ENCODE results near the gene SH3GL1. TPM values are rescaled to one million over a fixed set of nuclear protein-coding genes. Genes with fewer than 3 reads are reported as not detected.

Gene SH3GL1
- total and polyA plus RNA-seq, 4 donors, result 14.3 to 105 (median 73.9) TPM

- Histone ChIP-seq H3K9me3 (ENCODE audit: control insufficient read depth, insufficient read depth, low read length) (no peaks in the 10 kb centered on the region), H3K27me3 (ENCODE audit: control insufficient read depth, insufficient read depth, low read length) (no peaks in the 10 kb centered on the region), H3K27ac (ENCODE audit: low read depth, low read length) (no peak overlapping the region), H3K4me1 (ENCODE audit: control insufficient read depth, insufficient read depth, low read length) (peaks cover 51% of the 10 kb centered on the region), H3K4me3 (ENCODE audit: low read depth, low read length) (no peak overlapping the region), H3K36me3 (ENCODE audit: control insufficient read depth, insufficient read depth, low read length) (peaks cover 92% of the 10 kb centered on the region)
- WGBS (ENCODE audit: insufficient coverage), result 86% methylated on average over 8 of the region's 16 CpGs
- DNase-seq (ENCODE audit: low read depth in 4 of 6, low spot score in 6 of 6), result no peak
These were observed 33.5 kb downstream of the SH3GL1 start for GRCh38 chr19:4366666-4367335.

- H3K9me3 ChIP-seq (ENCODE audit: control insufficient read depth, insufficient read depth, low read length), result no peaks in the 10 kb centered on the region
- WGBS (ENCODE audit: insufficient coverage), result 92% methylated on average over 17 of the region's 19 CpGs
- H3K27ac ChIP-seq (ENCODE audit: low read depth, low read length), result no peak overlapping the region
- H3K27me3 ChIP-seq (ENCODE audit: control insufficient read depth, insufficient read depth, low read length), result no peaks in the 10 kb centered on the region
- peak in 1 of 6 donors; percentile 5 for DNase-seq (ENCODE audit: low read depth in 4 of 6, low spot score in 6 of 6)
- peaks cover 92% of the 10 kb centered on the region for H3K36me3 ChIP-seq (ENCODE audit: control insufficient read depth, insufficient read depth, low read length)
- peaks cover 44% of the 10 kb centered on the region for H3K4me1 ChIP-seq (ENCODE audit: control insufficient read depth, insufficient read depth, low read length)
- no peak overlapping the region for H3K4me3 ChIP-seq (ENCODE audit: low read depth, low read length)
These were observed 34.3 kb downstream of the SH3GL1 start for GRCh38 chr19:4365791-4366665.

- Histone ChIP-seq H3K27me3 (ENCODE audit: control insufficient read depth, insufficient read depth, low read length) (no peaks in the 10 kb centered on the region), H3K27ac (ENCODE audit: low read depth, low read length) (no peak overlapping the region), H3K4me3 (ENCODE audit: low read depth, low read length) (no peak overlapping the region), H3K36me3 (ENCODE audit: control insufficient read depth, insufficient read depth, low read length) (peaks cover 94% of the 10 kb centered on the region), H3K4me1 (ENCODE audit: control insufficient read depth, insufficient read depth, low read length) (peaks cover 37% of the 10 kb centered on the region), H3K9me3 (ENCODE audit: control insufficient read depth, insufficient read depth, low read length) (no peaks in the 10 kb centered on the region)
- no peak for DNase-seq (ENCODE audit: low read depth in 4 of 6, low spot score in 6 of 6)
- 96% methylated on average over 11 of the region's 16 CpGs for WGBS (ENCODE audit: insufficient coverage)
These were observed 35.0 kb downstream of the SH3GL1 start for GRCh38 chr19:4365341-4365740.

GRCh38 chr19:4363571-4364304 is 36.6 kb downstream of the SH3GL1 start:
- Histone ChIP-seq H3K4me1 (ENCODE audit: control insufficient read depth, insufficient read depth, low read length) (peaks cover 21% of the 10 kb centered on the region), H3K9me3 (ENCODE audit: control insufficient read depth, insufficient read depth, low read length) (no peaks in the 10 kb centered on the region), H3K27ac (ENCODE audit: low read depth, low read length) (no peak overlapping the region), H3K36me3 (ENCODE audit: control insufficient read depth, insufficient read depth, low read length) (peaks cover 97% of the 10 kb centered on the region), H3K4me3 (ENCODE audit: low read depth, low read length) (no peak overlapping the region), H3K27me3 (ENCODE audit: control insufficient read depth, insufficient read depth, low read length) (no peaks in the 10 kb centered on the region)
- no peak for DNase-seq (ENCODE audit: low read depth in 4 of 6, low spot score in 6 of 6)
- 91% methylated on average over 26 of the region's 26 CpGs for WGBS (ENCODE audit: insufficient coverage)

- 79% methylated on average over 22 of the region's 22 CpGs for WGBS (ENCODE audit: insufficient coverage)
- H3K36me3 ChIP-seq (ENCODE audit: control insufficient read depth, insufficient read depth, low read length), result peaks cover 98% of the 10 kb centered on the region
These were observed 37.4 kb downstream of the SH3GL1 start for GRCh38 chr19:4362831-4363545.

GRCh38 chr19:4362101-4362828 is 38.1 kb downstream of the SH3GL1 start:
- Histone ChIP-seq H3K27me3 (ENCODE audit: control insufficient read depth, insufficient read depth, low read length) (no peaks in the 10 kb centered on the region), H3K36me3 (ENCODE audit: control insufficient read depth, insufficient read depth, low read length) (peaks cover 98% of the 10 kb centered on the region), H3K27ac (ENCODE audit: low read depth, low read length) (no peak overlapping the region), H3K9me3 (ENCODE audit: control insufficient read depth, insufficient read depth, low read length) (no peaks in the 10 kb centered on the region), H3K4me3 (ENCODE audit: low read depth, low read length) (no peak overlapping the region), H3K4me1 (ENCODE audit: control insufficient read depth, insufficient read depth, low read length) (peaks cover 6% of the 10 kb centered on the region)
- DNase-seq (ENCODE audit: low read depth in 4 of 6, low spot score in 6 of 6), result peak in 1 of 6 donors; percentile 20
- 71% methylated on average over 30 of the region's 32 CpGs for WGBS (ENCODE audit: insufficient coverage)

More at GRCh38 chr19:4362831-4363545, 37.4 kb downstream of the SH3GL1 start:
- no peaks in the 10 kb centered on the region for H3K27me3 ChIP-seq (ENCODE audit: control insufficient read depth, insufficient read depth, low read length)
- peaks cover 13% of the 10 kb centered on the region for H3K4me1 ChIP-seq (ENCODE audit: control insufficient read depth, insufficient read depth, low read length)
- no peak for DNase-seq (ENCODE audit: low read depth in 4 of 6, low spot score in 6 of 6)
- H3K27ac ChIP-seq (ENCODE audit: low read depth, low read length), result no peak overlapping the region
- H3K9me3 ChIP-seq (ENCODE audit: control insufficient read depth, insufficient read depth, low read length), result no peaks in the 10 kb centered on the region
- H3K4me3 ChIP-seq (ENCODE audit: low read depth, low read length), result no peak overlapping the region

- Histone ChIP-seq H3K36me3 (ENCODE audit: control insufficient read depth, insufficient read depth, low read length) (peaks cover 99% of the 10 kb centered on the region), H3K4me3 (ENCODE audit: low read depth, low read length) (no peak overlapping the region), H3K27ac (ENCODE audit: low read depth, low read length) (no peak overlapping the region), H3K27me3 (ENCODE audit: control insufficient read depth, insufficient read depth, low read length) (no peaks in the 10 kb centered on the region), H3K9me3 (ENCODE audit: control insufficient read depth, insufficient read depth, low read length) (no peaks in the 10 kb centered on the region), H3K4me1 (ENCODE audit: control insufficient read depth, insufficient read depth, low read length) (peaks cover 6% of the 10 kb centered on the region)
- DNase-seq (ENCODE audit: low read depth in 4 of 6, low spot score in 6 of 6), result peak in 1 of 6 donors; percentile 2
- 85% methylated on average over 42 of the region's 50 CpGs for WGBS (ENCODE audit: insufficient coverage)
These were observed 38.9 kb downstream of the SH3GL1 start for GRCh38 chr19:4361152-4362046.

- WGBS (ENCODE audit: insufficient coverage), result 61% methylated on average over 12 of the region's 12 CpGs
- Histone ChIP-seq H3K27ac (ENCODE audit: low read depth, low read length) (no peak overlapping the region), H3K4me1 (ENCODE audit: control insufficient read depth, insufficient read depth, low read length) (no peaks in the 10 kb centered on the region), H3K9me3 (ENCODE audit: control insufficient read depth, insufficient read depth, low read length) (no peaks in the 10 kb centered on the region), H3K4me3 (ENCODE audit: low read depth, low read length) (no peak overlapping the region), H3K36me3 (ENCODE audit: control insufficient read depth, insufficient read depth, low read length) (peaks cover 99% of the 10 kb centered on the region), H3K27me3 (ENCODE audit: control insufficient read depth, insufficient read depth, low read length) (no peaks in the 10 kb centered on the region)
- no peak for DNase-seq (ENCODE audit: low read depth in 4 of 6, low spot score in 6 of 6)
These were observed 39.7 kb downstream of the SH3GL1 start for GRCh38 chr19:4360641-4361151.

Data from spinal cord (tissue), 10 donors.